ENCODE measurements around the gene CNOT2.

CNOT2 gene

GRCh38 chr12:70334742-70335141 lies 91.5 kb downstream of the CNOT2 start:
- no peak overlapping the region for H3K27ac Mint-ChIP-seq
- no peak for DNase-seq (ENCODE audit: low spot score in 2 of 2)
- no peaks in the 10 kb centered on the region for H3K9me3 Mint-ChIP-seq
- H3K36me3 Mint-ChIP-seq, result peaks cover 26% of the 10 kb centered on the region
- H3K4me1 Mint-ChIP-seq, result no peaks in the 10 kb centered on the region
- no peaks in the 10 kb centered on the region for H3K27me3 Mint-ChIP-seq
- no peak for ATAC-seq (ENCODE audit: low read depth)
- H3K4me3 Mint-ChIP-seq, result no peak overlapping the region

- H3K27me3 Mint-ChIP-seq, result no peaks in the 10 kb centered on the region
Observed at GRCh38 chr12:70338531-70338930, 95.3 kb downstream of the CNOT2 start.

GRCh38 chr12:70351076-70351475 lies 107.8 kb downstream of the CNOT2 start:
- no peak overlapping the region for H3K4me3 Mint-ChIP-seq
- H3K27me3 Mint-ChIP-seq, result no peaks in the 10 kb centered on the region
- H3K4me1 Mint-ChIP-seq, result no peaks in the 10 kb centered on the region
- DNase-seq (ENCODE audit: low spot score in 2 of 2) (no peak), ATAC-seq (ENCODE audit: low read depth) (no peak)
- H3K36me3 Mint-ChIP-seq, result peaks cover 7% of the 10 kb centered on the region
- no peaks in the 10 kb centered on the region for H3K9me3 Mint-ChIP-seq
- H3K27ac Mint-ChIP-seq, result no peak overlapping the region

More at GRCh38 chr12:70338531-70338930, 95.3 kb downstream of the CNOT2 start:
- no peak overlapping the region for H3K4me3 Mint-ChIP-seq
- H3K4me1 Mint-ChIP-seq, result peaks cover 2% of the 10 kb centered on the region
- H3K27ac Mint-ChIP-seq, result no peak overlapping the region
- H3K9me3 Mint-ChIP-seq, result no peaks in the 10 kb centered on the region
- ATAC-seq (ENCODE audit: low read depth) (no peak), DNase-seq (ENCODE audit: low spot score in 2 of 2) (no peak)
- H3K36me3 Mint-ChIP-seq, result peaks cover 36% of the 10 kb centered on the region

- Mint-ChIP-seq H3K36me3 (peaks cover 2% of the 10 kb centered on the region), H3K27me3 (no peaks in the 10 kb centered on the region), H3K9me3 (no peaks in the 10 kb centered on the region), H3K4me3 (peak overlapping the region; percentile 14), H3K27ac (no peak overlapping the region), H3K4me1 (no peaks in the 10 kb centered on the region)
- no peak for DNase-seq (ENCODE audit: low spot score in 2 of 2)
- peak; percentile 76 for ATAC-seq (ENCODE audit: low read depth)
Observed at GRCh38 chr12:70353780-70354660, 110.8 kb downstream of the CNOT2 start.

GRCh38 chr12:70354787-70355186 lies 111.6 kb downstream of the CNOT2 start:
- H3K4me3 Mint-ChIP-seq, result no peak overlapping the region
- no peaks in the 10 kb centered on the region for H3K9me3 Mint-ChIP-seq
- no peak for DNase-seq (ENCODE audit: low spot score in 2 of 2)
- no peaks in the 10 kb centered on the region for H3K4me1 Mint-ChIP-seq
- H3K27me3 Mint-ChIP-seq, result no peaks in the 10 kb centered on the region
- H3K27ac Mint-ChIP-seq, result no peak overlapping the region
- ATAC-seq (ENCODE audit: low read depth), result no peak
- H3K36me3 Mint-ChIP-seq, result no peaks in the 10 kb centered on the region

GRCh38 chr12:70355972-70356371 lies 112.7 kb downstream of the CNOT2 start:
- no peak for ATAC-seq (ENCODE audit: low read depth)
- no peaks in the 10 kb centered on the region for H3K27me3 Mint-ChIP-seq

GRCh38 chr12:70359458-70360197 lies 116.4 kb downstream of the CNOT2 start:
- Mint-ChIP-seq H3K4me1 (no peaks in the 10 kb centered on the region), H3K27me3 (no peaks in the 10 kb centered on the region), H3K36me3 (no peaks in the 10 kb centered on the region), H3K4me3 (no peak overlapping the region), H3K27ac (no peak overlapping the region), H3K9me3 (no peaks in the 10 kb centered on the region)
- no peak for ATAC-seq (ENCODE audit: low read depth)
- DNase-seq (ENCODE audit: low spot score in 2 of 2), result no peak

More at GRCh38 chr12:70355972-70356371, 112.7 kb downstream of the CNOT2 start:
- H3K4me3 Mint-ChIP-seq, result no peak overlapping the region
- H3K36me3 Mint-ChIP-seq, result no peaks in the 10 kb centered on the region
- H3K9me3 Mint-ChIP-seq, result no peaks in the 10 kb centered on the region
- H3K4me1 Mint-ChIP-seq, result no peaks in the 10 kb centered on the region
- H3K27ac Mint-ChIP-seq, result no peak overlapping the region
- DNase-seq (ENCODE audit: low spot score in 2 of 2), result no peak

- H3K4me1 Mint-ChIP-seq, result no peaks in the 10 kb centered on the region
- no peaks in the 10 kb centered on the region for H3K36me3 Mint-ChIP-seq
- no peak overlapping the region for H3K4me3 Mint-ChIP-seq
- no peak for ATAC-seq (ENCODE audit: low read depth)
- H3K27me3 Mint-ChIP-seq, result no peaks in the 10 kb centered on the region
- no peaks in the 10 kb centered on the region for H3K9me3 Mint-ChIP-seq
- no peak overlapping the region for H3K27ac Mint-ChIP-seq
- no peak for DNase-seq (ENCODE audit: low spot score in 2 of 2)
Observed at GRCh38 chr12:70360218-70360617, 117.0 kb downstream of the CNOT2 start.

- no peak for ATAC-seq (ENCODE audit: low read depth)
- Mint-ChIP-seq H3K9me3 (no peaks in the 10 kb centered on the region), H3K36me3 (no peaks in the 10 kb centered on the region), H3K27me3 (no peaks in the 10 kb centered on the region), H3K27ac (no peak overlapping the region), H3K4me1 (peaks cover 3% of the 10 kb centered on the region), H3K4me3 (peak overlapping the region; percentile 92)
- DNase-seq (ENCODE audit: low spot score in 2 of 2), result no peak
Observed at GRCh38 chr12:70364695-70365397, 121.6 kb downstream of the CNOT2 start.

GRCh38 chr12:70365398-70365647 lies 122.1 kb downstream of the CNOT2 start:
- H3K4me3 Mint-ChIP-seq, result peak overlapping the region; percentile 92
- no peak for DNase-seq (ENCODE audit: low spot score in 2 of 2)
- no peak overlapping the region for H3K27ac Mint-ChIP-seq
- no peak for ATAC-seq (ENCODE audit: low read depth)
- H3K36me3 Mint-ChIP-seq, result no peaks in the 10 kb centered on the region
- H3K4me1 Mint-ChIP-seq, result peaks cover 3% of the 10 kb centered on the region
- H3K9me3 Mint-ChIP-seq, result no peaks in the 10 kb centered on the region
- H3K27me3 Mint-ChIP-seq, result no peaks in the 10 kb centered on the region

- Mint-ChIP-seq H3K27me3 (no peaks in the 10 kb centered on the region), H3K36me3 (no peaks in the 10 kb centered on the region), H3K4me3 (peak within 1 kb of the TSS; percentile 92), H3K4me1 (peaks cover 3% of the 10 kb centered on the region), H3K27ac (peak within 1 kb of the TSS; percentile 75), H3K9me3 (no peaks in the 10 kb centered on the region)
- peak; percentile 55 to 59 for DNase-seq (ENCODE audit: low spot score in 2 of 2)
- ATAC-seq (ENCODE audit: low read depth), result peak; percentile 74
Observed at GRCh38 chr12:70365648-70366518, 122.7 kb downstream of the CNOT2 start, which contains the start of gene KCNMB4. Gene KCNMB4 (plus strand): TSS chr12:70366290. CDS start chr12:70366735, 445 bp downstream.

GRCh38 chr12:70366581-70367257 lies 123.5 kb downstream of the CNOT2 start:
- Mint-ChIP-seq H3K27me3 (no peaks in the 10 kb centered on the region), H3K4me3 (peak overlapping the region; percentile 92), H3K27ac (peak overlapping the region; percentile 75), H3K9me3 (no peaks in the 10 kb centered on the region), H3K36me3 (no peaks in the 10 kb centered on the region), H3K4me1 (peaks cover 3% of the 10 kb centered on the region)
- DNase-seq (ENCODE audit: low spot score in 2 of 2) (peak; percentile 37 to 61), ATAC-seq (ENCODE audit: low read depth) (peak; percentile 55)
